Muscle of back (tissue), 11 donors: ENCODE results near the gene TLE1. TPM values are rescaled to one million over a fixed set of nuclear protein-coding genes. Genes with fewer than 3 reads are reported as not detected.

Source experiments
- DNase-seq, 3 donors: peaks; one replicate each; pipeline versions ENCODE4 v3.0.0 to v3.0.0-alpha.2; 2013
- polyA plus RNA-seq, 10 donors: library from polyadenylated mRNA; unstranded; fragments of 120-200 nt; gene quantifications; one replicate each; pipeline ENCODE4 v1.2.1, GENCODE V29; 2013; ENCODE audit not compliant: insufficient read length in 10 of 10

Gene TLE1
- polyA plus RNA-seq, 10 donors: 48.3 to 65.7 (median 54.9) TPM

GRCh38 chr9:81687521-81688261, 1.7 kb downstream of the TLE1 start:
- peak in 2 of 3 donors; percentile 58 to 81 for DNase-seq

- peak; percentile 74 to 93 (median 85) for DNase-seq
Observed at GRCh38 chr9:81686614-81687520, 2.5 kb downstream of the TLE1 start.

- DNase-seq: no peak
Observed at GRCh38 chr9:81685763-81686613, 3.4 kb downstream of the TLE1 start.

- no peak for DNase-seq
Observed at GRCh38 chr9:81684635-81685034, 4.7 kb downstream of the TLE1 start.

- no peak for DNase-seq
Observed at GRCh38 chr9:81683704-81684103, 5.6 kb downstream of the TLE1 start.

- no peak for DNase-seq
Observed at GRCh38 chr9:81683238-81683637, 6.1 kb downstream of the TLE1 start.

- DNase-seq: no peak
Observed at GRCh38 chr9:81682797-81683196, 6.5 kb downstream of the TLE1 start.

- no peak for DNase-seq
Observed at GRCh38 chr9:81682177-81682576, 7.2 kb downstream of the TLE1 start.

- DNase-seq: no peak
Observed at GRCh38 chr9:81680506-81680905, 8.8 kb downstream of the TLE1 start.

- no peak for DNase-seq
Observed at GRCh38 chr9:81680006-81680405, 9.3 kb downstream of the TLE1 start.

- no peak for DNase-seq
Observed at GRCh38 chr9:81678088-81678487, 11.3 kb downstream of the TLE1 start.

GRCh38 chr9:81676395-81676794, 13.0 kb downstream of the TLE1 start:
- DNase-seq: peak in 1 of 3 donors; percentile 62

GRCh38 chr9:81673310-81673709, 16.0 kb downstream of the TLE1 start:
- no peak for DNase-seq

GRCh38 chr9:81671880-81672280, 17.5 kb downstream of the TLE1 start:
- peak; percentile 77 to 97 (median 95) for DNase-seq

GRCh38 chr9:81669866-81670265, 19.5 kb downstream of the TLE1 start:
- peak in 1 of 3 donors; percentile 70 for DNase-seq

GRCh38 chr9:81669041-81669651, 20.2 kb downstream of the TLE1 start:
- peak in 2 of 3 donors; percentile 61 to 86 for DNase-seq

GRCh38 chr9:81666123-81666522, 23.2 kb downstream of the TLE1 start:
- no peak for DNase-seq

GRCh38 chr9:81665322-81665871, 23.9 kb downstream of the TLE1 start:
- DNase-seq: peak in 1 of 3 donors; percentile 42

- DNase-seq: no peak
Observed at GRCh38 chr9:81664638-81665222, 24.6 kb downstream of the TLE1 start.

- no peak for DNase-seq
Observed at GRCh38 chr9:81661339-81661738, 28.0 kb downstream of the TLE1 start.

GRCh38 chr9:81656871-81657337, 32.4 kb downstream of the TLE1 start:
- no peak for DNase-seq
